ENCODE results near the gene ZNF598.
"Not testable (repeated sequence)": the region's sequence is repeated elsewhere in the genome, so short reads cannot be mapped to it uniquely, and the experiment has no call there.

The ZNF598 gene

DNA sequence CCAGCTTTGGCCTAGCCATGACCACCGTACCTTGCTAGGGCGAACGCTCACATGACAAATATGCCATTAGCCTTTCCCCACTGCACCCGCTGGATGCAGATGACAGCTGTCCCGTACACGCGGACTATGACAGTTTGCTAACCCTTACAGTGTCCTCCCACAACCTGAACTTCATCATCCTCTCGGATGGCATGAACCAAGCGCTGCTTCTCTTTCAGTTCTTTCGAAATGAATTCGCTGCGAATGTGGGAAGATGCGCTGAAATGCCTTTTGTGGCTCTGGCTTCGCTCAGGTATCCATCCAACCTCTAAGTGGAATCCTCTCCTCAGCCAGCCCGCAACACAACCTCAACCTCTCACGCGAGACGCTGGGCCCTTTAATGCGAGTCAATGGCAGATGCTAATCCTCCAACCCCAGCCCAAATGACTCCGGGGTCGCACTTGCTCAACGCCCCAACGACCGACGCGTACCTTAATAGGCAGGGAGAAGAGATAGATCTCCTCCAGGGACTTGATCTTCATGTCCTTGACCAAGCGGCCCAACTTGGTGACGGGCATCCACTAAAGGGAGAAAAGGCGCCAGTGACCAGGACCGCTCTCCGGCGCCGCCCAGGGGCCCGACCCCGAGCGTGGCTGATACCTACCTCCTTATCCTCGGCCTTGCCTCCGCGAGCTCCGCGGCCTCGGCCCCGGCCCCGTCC is 45.7 kb downstream of the ZNF598 start:
- DNase-seq (ENCODE audit: insufficient read length) (no peak), FAIRE-seq (peak; percentile 71)
- TF ChIP-seq POLR2A (IDR thresholded peaks at IDR 0.05; ENCODE audit: low read depth, low read length) (peak; percentile 71), POLR2AphosphoS5 (IDR thresholded peaks at IDR 0.05; ENCODE audit: low read depth, low read length) (peak; percentile 72), TAF1 (IDR thresholded peaks at IDR 0.05; ENCODE audit: borderline replicate concordance, low read depth, low read length) (no peak)

DNA sequence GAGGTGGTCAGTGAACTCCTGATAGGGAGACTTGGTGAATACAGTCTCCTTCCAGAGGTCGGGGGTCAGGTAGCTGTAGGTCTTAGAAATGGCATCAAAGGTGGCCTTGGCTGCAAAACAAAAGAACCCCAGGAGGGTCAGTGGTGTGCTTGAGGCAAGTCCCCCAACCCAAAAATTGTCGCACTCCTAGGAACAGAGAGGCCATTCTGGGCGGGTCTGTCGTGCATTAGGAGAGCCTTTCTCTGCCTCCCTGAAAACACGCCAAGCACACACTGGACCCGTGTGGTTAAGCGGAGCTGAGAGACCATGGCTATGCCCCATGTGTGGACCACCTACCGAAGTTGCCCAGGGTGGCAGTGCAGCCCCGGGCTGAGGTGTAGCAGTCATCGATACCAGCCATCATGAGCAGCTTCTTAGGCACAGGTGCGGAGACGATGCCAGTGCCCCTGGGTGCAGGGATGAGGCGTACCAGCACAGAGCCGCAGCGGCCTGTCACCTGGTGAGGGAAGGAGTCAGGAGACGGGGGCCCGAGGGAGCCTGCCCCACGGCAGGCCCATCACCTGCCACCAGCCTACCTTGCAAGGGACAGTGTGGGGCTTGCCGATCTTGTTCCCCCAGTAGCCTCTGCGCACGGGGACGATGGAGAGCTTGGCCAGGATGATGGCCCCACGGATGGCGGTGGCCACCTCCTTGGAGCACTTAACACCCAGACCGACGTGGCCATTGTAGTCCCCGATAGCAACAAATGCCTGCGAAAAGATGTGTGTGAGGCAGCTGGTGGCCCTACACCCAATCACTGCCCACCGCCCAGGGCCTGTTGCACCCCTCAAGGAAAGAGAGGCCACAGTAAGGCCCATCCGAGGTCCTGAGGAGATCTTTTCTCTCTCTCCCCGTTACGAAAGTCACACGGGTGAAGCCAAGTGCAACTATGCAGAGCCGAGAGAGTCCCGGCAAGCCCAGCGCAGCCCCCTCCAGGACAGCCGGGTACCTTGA is 47.2 kb downstream of the ZNF598 start:
- not testable (repeated sequence) for DNase-seq (ENCODE audit: insufficient read length); FAIRE-seq
- TF ChIP-seq POLR2A (IDR thresholded peaks at IDR 0.05; ENCODE audit: low read depth, low read length) (peak; percentile 71; the same call in 1 of the 2 replicates), POLR2AphosphoS5 (IDR thresholded peaks at IDR 0.05; ENCODE audit: low read depth, low read length) (peak; percentile 56; the same call in 1 of the 2 replicates)

DNA sequence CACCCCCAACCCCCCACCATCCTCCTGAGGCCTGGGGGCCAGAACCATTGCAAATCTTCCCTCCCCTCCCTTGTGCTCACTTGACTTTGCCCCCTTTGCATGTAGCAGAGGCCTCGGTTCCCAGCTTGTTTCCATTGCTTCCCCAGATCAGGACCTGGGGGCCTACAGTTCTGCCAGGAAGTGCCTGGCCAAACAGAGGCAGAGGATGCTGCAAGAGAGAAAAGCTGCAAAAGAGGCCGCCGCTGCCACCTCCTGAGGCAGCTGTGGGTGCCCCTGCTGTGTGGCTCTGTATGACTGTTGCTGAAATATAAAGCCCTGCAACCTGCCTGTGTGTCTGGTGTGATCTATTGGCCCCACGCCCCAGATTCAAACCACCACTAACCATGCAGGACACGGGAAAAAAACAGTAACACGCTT is 48.0 kb downstream of the ZNF598 start:
- FAIRE-seq (no peak), DNase-seq (ENCODE audit: insufficient read length) (no peak)

DNA sequence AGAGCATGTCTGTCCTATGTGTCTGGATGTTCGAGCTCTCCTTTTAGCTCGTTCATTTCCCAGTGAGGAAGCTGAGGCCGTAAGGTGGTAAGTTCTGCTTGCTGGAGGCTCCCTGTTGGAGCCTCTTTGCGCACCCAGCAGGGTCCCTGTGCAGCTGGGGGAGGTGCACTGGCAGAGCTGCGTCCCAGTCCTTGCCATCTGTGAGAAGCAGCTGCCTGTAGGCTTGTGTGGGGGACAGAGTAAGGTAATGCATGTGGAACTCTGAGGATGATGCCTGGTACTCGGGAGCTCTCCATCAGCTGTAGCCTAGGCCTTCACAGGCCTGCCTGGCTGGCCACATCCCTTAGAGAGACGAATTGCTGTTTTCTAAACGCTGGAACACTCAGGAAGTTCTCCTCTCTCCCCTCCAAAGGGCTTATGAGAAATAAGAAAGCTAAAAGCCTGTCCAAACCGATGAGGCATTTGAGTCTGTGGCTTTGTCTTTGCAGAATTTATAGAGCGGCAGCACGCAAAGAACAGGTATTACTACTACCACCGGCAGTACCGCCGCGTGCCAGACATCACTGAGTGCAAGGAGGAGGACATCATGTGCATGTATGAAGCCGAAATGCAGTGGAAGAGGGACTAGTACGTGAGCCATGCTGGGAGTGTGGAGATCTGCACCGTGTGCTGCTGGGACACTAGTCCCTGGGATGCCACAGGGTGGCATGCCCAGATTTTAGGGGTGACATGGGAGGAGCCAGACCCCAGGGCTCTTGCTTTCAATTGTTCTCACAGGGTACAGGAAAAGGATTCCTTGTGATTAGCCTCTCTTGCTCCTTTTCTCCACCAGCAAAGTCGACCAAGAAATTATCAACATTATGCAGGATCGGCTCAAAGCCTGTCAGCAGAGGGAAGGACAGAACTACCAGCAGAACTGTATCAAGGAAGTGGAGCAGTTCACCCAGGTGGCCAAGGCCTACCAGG is 48.7 kb downstream of the ZNF598 start:
- TF ChIP-seq POLR2AphosphoS5 (IDR thresholded peaks at IDR 0.05; ENCODE audit: low read depth, low read length) (peak; percentile 98), TAF1 (IDR thresholded peaks at IDR 0.05; ENCODE audit: borderline replicate concordance, low read depth, low read length) (no peak), POLR2A (IDR thresholded peaks at IDR 0.05; ENCODE audit: low read depth, low read length) (peak; percentile 91)
- FAIRE-seq = peak; percentile 53
- DNase-seq (ENCODE audit: insufficient read length) = no peak

More for the DNA sequence above, 48.0 kb downstream of the ZNF598 start:
- TF ChIP-seq POLR2AphosphoS5 (IDR thresholded peaks at IDR 0.05; ENCODE audit: low read depth, low read length) (no peak), TAF1 (IDR thresholded peaks at IDR 0.05; ENCODE audit: borderline replicate concordance, low read depth, low read length) (no peak), POLR2A (IDR thresholded peaks at IDR 0.05; ENCODE audit: low read depth, low read length) (no peak)

DNA sequence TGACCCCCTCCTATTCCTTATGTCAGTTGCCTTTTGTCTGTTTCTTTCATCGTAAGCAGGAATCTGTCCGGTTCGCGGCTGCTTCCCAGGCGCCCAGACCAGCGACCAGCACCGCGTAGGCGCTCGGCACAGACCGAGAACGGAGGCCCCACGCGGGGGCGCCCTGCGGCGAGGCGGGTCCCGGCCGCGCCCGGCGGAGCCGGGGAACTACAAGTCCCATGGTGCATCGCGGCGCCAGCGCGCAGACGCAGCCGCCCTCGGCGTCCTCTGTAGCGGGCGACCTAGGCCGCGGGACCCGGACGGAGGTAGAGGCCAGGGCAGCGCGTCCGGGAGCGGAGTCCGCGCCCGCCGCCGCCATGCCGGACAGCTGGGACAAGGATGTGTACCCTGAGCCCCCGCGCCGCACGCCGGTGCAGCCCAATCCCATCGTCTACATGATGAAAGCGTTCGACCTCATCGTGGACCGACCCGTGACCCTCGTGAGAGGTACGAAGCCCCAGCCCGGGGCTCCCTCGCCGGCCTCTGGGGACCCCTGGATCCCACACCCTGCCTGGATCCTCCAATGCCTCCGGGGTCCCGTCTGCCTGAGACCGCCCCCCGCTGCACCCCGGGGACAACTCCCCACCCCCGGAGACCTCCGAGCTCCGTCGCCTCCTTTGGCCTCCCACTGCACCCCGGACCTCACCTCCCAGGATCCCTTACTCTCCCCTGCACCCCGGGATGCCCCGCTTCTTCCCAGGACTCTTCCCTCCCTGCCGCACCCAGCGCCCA is 50.2 kb downstream of the ZNF598 start, which contains the start of gene NDUFB10:
Gene NDUFB10, plus strand, starts transcription at position 270 of the 771 bp plus-strand sequence. Its CDS starts 87 bp downstream, at position 357.
- peak; percentile 95 for FAIRE-seq
- DNase-seq (ENCODE audit: insufficient read length) = peak; percentile 87

DNA sequence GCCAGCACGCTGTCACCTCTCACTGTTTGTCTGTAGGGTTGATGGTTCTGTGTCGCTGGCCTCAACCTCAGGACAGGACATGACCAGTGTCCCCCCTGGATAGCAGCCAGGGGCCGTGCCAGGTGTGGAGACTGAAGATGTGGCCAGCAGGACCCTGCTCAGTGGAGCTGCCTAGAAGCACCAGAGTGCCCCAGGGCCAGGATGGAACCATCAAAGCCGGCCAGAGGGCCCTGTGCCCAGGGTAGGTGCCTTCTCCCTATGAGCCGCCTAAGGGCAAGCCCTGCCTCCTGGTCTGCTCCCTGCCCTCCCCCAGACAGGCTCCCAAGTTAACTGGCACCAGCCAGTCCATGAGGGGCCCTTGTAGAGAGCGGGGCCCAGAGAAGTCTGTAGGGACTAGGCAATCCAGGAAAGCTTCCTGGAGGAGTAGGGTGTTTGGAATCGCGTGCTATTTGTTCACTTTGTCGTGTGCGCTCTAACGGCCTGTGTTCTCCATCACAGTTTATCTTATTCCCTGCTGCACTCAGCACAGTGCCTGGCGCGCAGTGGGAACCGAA is 50.8 kb downstream of the ZNF598 start:
- no peak for TF ChIP-seq POLR2A (IDR thresholded peaks at IDR 0.05; ENCODE audit: low read depth, low read length)
- no peak for TF ChIP-seq TAF1 (IDR thresholded peaks at IDR 0.05; ENCODE audit: borderline replicate concordance, low read depth, low read length)
- TF ChIP-seq POLR2AphosphoS5 (IDR thresholded peaks at IDR 0.05; ENCODE audit: low read depth, low read length) = no peak
- DNase-seq (ENCODE audit: insufficient read length) (no peak), FAIRE-seq (no peak)

More for the DNA sequence above, 50.2 kb downstream of the ZNF598 start, which contains the start of gene NDUFB10:
- TF ChIP-seq POLR2A (IDR thresholded peaks at IDR 0.05; ENCODE audit: low read depth, low read length) (peak; percentile 86), POLR2AphosphoS5 (IDR thresholded peaks at IDR 0.05; ENCODE audit: low read depth, low read length) (peak; percentile 67), TAF1 (IDR thresholded peaks at IDR 0.05; ENCODE audit: borderline replicate concordance, low read depth, low read length) (0 out of 2 replicates have a peak, but pooled peaks have one; percentile 28)

DNA sequence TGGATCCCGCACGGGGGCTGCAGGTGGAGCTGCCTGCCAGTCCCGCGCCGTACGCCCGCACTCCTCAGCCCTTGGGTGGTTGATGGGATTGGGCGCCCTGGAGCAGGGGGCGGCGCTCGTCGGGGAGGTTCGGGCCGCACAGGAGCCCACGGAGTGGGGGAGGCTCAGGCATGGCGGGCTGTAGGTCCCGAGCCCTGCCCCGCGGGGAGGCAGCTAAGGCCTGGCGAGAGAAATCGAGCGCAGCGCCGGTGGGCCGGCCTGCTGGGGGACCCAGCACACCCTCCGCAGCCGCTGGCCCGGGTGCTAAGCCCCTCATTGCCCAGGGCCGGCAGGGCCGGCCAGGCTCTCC is 51.5 kb downstream of the ZNF598 start:
- DNase-seq (ENCODE audit: insufficient read length); FAIRE-seq: not testable (repeated sequence)

DNA sequence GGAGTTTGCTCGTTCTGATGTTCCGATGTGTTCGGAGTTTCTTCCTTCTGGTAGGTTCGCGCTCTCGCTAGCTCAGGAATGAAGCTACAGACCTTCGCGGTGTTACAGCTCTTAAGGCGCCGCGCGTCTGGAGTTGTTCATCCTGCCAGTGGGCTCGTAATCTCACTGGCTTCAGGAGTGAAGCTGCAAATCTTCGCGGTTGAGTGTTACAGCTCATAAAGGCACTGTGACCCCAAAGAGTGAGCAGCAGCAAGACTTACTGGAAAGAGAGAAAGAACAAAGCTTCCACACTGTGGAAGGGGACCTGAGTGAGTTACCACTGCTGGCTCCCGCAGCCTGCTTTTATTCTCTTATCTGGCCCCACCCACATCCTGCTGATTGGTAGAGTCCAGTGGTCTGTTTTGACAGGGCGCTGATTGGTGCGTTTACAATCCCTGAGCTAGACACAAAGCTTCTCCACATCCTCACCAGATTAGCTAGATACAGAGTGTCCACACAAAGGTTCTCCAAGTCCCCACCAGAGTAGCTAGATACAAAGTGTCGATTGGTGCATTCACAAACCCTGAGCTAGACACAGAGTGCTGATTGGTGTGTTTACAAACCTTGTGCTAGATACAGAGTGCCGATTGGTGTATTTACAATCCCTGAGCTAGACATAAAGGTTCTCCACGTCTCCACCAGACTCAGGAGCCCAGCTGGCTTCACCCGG is 52.0 kb downstream of the ZNF598 start:
- not testable (repeated sequence) for FAIRE-seq; DNase-seq (ENCODE audit: insufficient read length)

DNA sequence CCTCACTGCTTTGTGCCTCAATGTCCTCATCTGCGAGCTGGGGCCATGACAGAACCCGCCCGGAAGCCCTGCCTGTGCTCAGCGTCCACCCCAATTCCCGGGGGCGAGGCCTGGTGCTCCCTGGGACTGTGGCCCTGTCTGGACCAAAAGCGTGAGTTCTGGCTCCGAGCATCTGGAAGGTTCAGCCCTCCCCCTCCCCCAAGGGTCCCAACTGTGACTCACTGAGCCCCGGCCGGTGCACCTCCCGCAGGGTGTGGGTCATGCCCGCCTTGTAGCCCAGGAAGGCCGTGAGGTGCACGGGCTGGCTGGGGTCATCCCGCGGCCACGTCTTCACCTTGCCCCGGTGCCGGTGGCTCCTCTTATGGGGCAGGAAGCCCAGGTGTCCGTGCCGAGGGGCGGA is 55.9 kb downstream of the ZNF598 start:
- no peak for FAIRE-seq
- DNase-seq (ENCODE audit: insufficient read length) = no peak
- TF ChIP-seq POLR2A (IDR thresholded peaks at IDR 0.05; ENCODE audit: low read depth, low read length) = no peak
- TF ChIP-seq TAF1 (IDR thresholded peaks at IDR 0.05; ENCODE audit: borderline replicate concordance, low read depth, low read length) = no peak
- TF ChIP-seq POLR2AphosphoS5 (IDR thresholded peaks at IDR 0.05; ENCODE audit: low read depth, low read length) = no peak

DNA sequence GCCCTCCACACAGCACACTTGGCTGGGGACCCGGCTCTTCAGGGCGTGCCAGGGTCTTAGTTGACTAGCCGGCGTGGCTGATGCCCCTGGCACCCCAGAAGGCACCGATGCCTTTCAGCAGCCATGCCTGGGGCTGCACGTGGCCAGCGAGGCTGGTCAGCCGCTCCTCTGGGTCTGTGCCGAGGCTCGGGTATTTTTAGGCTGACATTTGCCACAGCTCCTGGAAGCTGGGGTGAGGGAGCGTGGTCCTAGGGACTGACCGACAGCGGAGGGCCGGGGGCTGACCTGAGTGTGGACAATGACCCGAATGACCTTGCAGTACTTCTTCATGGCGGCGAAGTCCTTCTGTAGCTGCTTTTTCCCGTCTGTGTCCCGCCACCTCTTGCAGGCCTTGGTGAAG is 59.1 kb downstream of the ZNF598 start:
- TF ChIP-seq POLR2AphosphoS5 (IDR thresholded peaks at IDR 0.05; ENCODE audit: low read depth, low read length) (no peak), TAF1 (IDR thresholded peaks at IDR 0.05; ENCODE audit: borderline replicate concordance, low read depth, low read length) (no peak), POLR2A (IDR thresholded peaks at IDR 0.05; ENCODE audit: low read depth, low read length) (no peak)
- FAIRE-seq (no peak), DNase-seq (ENCODE audit: insufficient read length) (no peak)
